ENCODE results near the gene SRSF3. TPM values are rescaled to one million over a fixed set of nuclear protein-coding genes. Genes with fewer than 3 reads are reported as not detected.
"Not testable (repeated sequence)": the region's sequence is repeated elsewhere in the genome, so short reads cannot be mapped to it uniquely, and the experiment has no call there.

SRSF3 gene
- 285 TPM for total RNA-seq

GRCh38 chr6:36594029-36594815 lies at the start of gene SRSF3:
Gene SRSF3, plus strand, starts transcription at chr6:36594362. Its CDS starts 2,401 bp downstream, at chr6:36596763.
- DNase-seq = peak; percentile 99

DNA sequence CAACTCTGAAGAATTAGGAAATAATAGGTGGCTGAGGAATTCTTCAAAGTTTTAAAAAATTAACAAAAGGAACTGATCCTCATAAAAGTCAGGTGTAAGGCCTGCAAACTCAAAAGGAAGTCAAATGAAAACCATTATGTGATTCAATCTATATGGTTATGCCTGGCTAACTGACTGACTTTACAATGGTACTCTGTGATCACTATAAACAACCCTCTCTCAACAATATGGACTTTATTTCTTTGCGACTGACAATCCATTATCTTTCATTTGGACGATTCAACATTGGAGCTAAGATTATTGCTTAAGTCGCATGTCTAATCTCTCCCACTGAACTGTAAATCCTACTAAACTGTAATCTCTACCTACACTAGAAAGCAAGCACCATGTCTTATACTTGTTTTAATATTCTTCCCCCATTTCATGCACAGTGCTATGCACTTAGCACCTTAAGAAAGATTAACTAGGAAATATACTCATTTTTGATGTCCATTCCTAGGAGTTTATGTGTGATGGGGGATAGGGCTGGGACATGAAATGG lies 48.3 kb upstream of the SRSF3 start:
- no peak for DNase-seq

DNA sequence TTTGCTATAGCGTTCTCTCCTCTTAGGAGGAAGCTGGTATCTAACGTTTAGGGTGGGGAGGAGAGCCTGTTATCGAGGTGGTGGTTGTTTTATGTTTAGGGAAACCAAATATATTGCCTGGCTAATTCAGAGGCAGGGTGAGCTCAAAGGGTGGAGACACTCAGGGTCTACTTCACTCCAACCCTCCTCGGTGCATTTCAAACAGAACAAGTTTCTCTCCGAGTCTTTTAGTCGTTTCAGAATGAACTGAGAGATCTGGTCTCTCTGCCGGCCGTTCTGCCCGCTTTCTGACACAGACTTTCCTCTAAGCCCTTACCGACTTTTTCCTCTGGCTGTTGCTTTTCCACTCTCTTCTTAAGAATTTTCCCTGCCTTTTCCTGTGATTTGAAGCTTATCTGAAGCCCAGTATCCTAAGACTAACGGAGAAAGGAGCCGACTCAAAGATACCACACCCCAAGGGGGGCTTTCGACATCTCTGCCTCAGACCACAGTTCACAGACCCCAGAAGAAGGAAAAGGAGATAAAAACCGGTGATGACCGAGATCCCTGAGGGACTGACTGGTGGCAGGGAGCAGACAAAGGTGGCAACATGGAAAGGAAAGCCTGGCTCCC lies 47.7 kb upstream of the SRSF3 start:
- DNase-seq = peak; percentile 66

DNA sequence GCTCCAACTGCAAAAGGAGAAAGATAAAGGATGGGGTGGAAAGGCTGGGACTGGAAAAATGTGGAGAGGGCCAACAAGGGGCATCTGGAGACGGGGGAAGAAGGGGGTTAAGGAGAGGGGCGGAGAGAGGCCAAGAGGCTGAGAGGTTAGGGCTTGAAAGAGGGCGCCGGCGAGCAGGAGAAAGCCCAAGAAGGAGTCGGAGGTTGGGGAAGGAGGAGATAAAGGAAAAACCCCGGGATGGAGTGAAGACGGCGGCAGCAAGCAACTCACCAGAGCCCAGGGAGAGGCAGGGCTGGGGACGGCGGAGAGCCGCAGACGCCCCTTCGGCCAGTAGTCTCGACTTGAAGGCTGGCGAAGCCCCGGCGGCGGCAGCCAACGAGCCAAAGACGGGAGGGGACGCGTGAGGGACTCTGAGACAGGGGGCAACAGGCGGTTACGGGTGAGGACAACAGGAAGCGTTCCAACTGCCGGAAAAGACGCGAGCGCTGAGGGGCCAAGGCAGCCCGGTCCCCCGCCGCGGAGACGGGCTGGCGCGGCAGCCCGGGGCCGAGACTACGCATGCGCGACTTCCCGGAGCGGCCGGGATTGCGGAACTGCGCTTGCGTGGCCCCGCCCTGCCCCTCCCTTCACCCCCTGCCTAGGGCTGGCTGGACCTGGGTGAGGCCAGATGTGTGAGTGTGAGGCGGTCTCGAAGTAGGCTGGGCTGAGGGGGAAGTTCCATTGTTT lies 47.1 kb upstream of the SRSF3 start, which contains the start of gene STK38:
TSS of gene STK38 (minus strand) at position 560 of the 726 bp plus-strand sequence. CDS start 7,277 bp downstream, outside the sequence.
- peak; percentile 96 for DNase-seq

DNA sequence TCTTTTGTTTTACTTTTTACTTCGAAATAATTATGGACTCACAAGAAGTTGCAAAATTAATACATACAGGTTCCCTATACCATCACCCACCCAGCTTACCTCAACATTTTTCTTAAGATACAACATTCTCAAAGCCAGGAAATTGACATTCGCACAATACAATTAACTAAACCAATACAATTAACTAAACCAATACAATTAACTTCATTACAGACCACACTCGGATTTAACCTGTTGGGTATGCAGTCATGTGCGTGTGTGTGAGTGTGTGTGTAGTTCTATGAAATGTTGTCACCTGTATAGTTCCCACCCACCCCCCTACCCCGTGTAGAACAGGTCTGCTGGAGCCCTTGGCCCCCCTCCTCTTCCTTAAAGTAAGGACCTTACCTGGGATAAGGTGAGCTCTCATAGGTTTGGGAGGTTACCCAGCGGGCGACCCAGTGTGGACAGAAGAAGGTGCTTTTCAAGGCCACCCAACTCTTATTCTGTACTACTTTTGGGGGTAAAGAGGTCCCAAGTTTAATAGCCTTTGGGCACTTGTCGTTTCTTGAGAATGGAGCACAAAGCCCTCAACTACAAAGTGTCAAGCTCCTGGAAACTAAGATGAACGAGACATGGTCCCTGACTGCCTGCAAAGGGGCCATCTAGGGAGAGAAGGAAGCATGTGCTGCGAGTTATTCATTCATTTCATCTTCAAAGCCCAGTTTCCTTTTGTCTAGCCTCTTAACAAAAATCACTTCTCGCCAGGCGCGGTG lies 46.3 kb upstream of the SRSF3 start:
- DNase-seq = no peak

GRCh38 chr6:36548401-36548743 lies 45.8 kb upstream of the SRSF3 start:
- DNase-seq = no peak

DNA sequence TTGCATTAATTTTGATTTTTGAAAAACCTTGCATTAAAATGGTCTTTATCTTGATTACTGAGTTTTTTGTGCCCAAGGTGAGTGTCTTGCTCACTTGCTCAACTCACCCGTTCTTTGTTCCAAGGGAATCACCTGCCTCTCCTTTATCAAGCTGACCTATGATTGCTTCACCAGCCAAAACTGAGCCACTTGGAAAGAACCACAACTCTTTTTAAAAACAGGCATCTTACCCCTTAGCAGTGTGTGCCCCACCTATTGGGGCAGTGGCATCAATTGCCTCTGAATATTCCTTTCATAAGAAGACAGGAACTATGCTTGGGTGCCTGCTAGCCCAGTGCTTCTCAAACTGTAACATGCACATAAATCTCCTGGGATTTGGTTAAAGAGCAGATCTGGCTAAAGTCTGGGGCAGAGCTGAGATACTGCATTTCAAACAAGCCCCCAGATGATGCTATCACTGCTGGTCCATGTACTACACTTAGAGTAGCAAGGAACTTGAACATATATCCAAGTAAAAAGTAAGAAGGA lies 43.6 kb upstream of the SRSF3 start:
- no peak for DNase-seq

GRCh38 chr6:36555750-36556252 lies 38.4 kb upstream of the SRSF3 start:
- no peak for DNase-seq

GRCh38 chr6:36556281-36556680 lies 37.9 kb upstream of the SRSF3 start:
- no peak for DNase-seq

GRCh38 chr6:36559011-36559793 lies 35.0 kb upstream of the SRSF3 start:
- DNase-seq = no peak

GRCh38 chr6:36560822-36561221 lies 33.3 kb upstream of the SRSF3 start:
- no peak for DNase-seq

GRCh38 chr6:36563237-36563927 lies 30.8 kb upstream of the SRSF3 start:
- DNase-seq = peak; percentile 15

GRCh38 chr6:36563928-36564284 lies 30.3 kb upstream of the SRSF3 start:
- DNase-seq = no peak

- DNase-seq = no peak
Measured at GRCh38 chr6:36566418-36566905, 27.7 kb upstream of the SRSF3 start.

GRCh38 chr6:36570264-36570663 lies 23.9 kb upstream of the SRSF3 start:
- DNase-seq = no peak

GRCh38 chr6:36571122-36572043 lies 22.8 kb upstream of the SRSF3 start:
- no peak for DNase-seq

DNA sequence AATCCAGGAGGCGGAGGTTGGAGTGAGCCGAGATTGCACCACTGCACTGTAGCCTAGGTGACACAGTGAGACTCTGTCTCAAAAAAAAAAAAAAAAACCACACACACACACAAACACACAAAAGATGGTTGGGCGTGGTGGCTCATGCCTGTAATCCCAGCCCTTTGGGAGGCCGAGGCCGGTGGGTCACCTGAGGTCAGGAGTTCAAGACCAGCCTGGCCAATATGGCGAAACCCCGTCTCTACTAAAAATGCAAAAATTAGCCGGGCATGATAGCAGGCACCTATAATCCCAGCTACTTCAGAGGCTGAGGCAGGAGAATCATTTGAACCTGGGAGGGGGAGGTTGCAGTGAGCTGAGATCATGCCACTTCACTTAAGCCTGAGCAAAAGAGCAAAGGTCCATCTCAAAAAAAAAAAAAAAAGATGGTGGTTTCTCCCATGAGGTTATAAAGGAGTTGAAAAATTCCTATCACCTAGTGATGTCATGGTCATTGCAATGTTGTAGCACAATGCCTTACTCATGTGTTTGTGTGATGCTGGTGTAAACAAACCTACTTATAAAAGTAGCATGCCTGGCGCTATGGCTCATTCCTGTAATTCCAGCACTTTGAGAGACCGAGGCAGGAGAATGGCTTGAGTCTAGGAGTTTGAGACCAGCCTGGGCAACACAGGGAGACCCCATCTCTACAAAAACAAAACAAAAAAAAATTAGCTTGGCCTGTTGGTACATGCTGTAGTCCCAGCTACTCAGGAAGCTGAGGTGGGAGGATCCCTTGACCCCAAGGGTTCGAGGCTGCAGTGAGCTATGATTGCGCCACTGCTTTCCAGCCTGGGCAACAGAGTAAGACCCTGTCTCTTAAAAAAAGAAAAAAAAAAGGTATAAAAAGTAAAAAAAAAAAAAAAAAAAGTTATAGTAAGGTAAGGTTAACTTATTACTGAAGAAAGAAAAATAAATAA lies 21.5 kb upstream of the SRSF3 start:
- DNase-seq = not testable (repeated sequence)

DNA sequence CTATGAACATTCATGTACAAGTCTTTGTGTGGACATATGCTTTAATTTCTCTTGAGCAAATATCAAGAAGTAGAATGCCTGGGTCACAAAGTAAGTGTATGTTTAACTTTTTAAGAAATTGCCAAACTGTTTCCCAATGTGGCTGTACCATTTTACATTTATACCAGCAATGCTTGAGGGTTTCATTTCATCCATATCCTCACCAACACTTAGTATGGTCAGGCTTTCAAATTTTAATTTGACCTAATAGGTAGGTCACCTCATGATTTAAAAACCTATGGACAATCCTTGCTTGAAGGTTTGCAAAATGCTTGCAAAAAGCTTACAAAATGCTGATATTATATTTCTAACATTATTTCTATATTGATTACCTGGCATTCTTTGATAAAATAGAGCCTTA lies 19.5 kb upstream of the SRSF3 start:
- DNase-seq = no peak

Data from tongue (tissue), 2 donors.